RCC 7860 (cell line): Measurements from ENCODE around the gene SMIM36.
"Not testable (repeated sequence)": the region's sequence is repeated elsewhere in the genome, so short reads cannot be mapped to it uniquely, and the experiment has no call there.

Experiments used
- DNase-seq: peaks from one replicate; pipeline ENCODE4 v3.0.0-alpha.2; 2015; ENCODE audit warnings: low spot score
- FAIRE-seq: peaks from 2 replicates; lab custom pipeline; 2012; peaks lifted over from hg19 to GRCh38; lab: Jason Lieb, UNC

The SMIM36 gene

DNA sequence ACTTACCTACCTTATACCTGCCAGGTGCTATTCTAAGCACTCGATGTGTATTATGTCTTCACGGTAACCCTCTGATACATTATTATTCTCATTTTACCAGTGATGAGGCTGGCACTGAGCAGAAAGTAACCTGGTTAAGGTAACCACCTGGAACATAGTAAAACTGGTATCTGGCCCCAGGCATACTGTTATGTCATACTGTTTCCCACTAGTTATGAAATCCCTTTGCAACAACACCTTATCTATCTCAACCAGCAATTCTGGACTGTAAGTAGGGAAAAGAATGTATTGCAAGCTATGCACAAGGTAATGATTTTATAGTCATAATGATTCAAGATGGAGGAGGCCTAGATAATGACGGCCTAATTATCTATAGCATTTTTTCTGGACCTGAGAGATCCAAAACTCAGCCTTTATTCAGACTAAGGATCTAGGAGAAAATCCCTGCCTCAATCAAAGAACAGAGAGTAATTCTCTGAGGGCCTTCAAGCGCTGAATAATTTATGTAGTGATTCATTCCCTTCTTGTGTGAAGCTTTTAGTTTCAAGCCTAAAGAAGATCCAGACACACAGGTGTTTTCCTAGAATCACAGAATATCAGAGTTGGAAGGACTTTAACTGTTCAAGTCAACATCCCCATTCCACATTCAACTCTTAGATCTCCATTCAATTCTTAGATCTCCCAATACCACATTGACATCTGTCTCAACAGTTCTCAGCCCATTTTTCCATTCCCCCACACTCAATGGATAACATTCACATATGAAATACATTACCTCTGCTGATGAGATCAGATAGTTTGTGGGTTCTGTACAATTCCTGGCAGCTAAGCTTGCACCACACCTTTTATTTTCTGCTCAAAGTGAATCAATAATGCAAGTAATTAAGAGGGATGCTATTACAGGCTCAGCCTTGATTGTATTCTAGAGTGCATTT, 74.8 kb downstream of the SMIM36 start:
- FAIRE-seq (no peak), DNase-seq (no peak)

DNA sequence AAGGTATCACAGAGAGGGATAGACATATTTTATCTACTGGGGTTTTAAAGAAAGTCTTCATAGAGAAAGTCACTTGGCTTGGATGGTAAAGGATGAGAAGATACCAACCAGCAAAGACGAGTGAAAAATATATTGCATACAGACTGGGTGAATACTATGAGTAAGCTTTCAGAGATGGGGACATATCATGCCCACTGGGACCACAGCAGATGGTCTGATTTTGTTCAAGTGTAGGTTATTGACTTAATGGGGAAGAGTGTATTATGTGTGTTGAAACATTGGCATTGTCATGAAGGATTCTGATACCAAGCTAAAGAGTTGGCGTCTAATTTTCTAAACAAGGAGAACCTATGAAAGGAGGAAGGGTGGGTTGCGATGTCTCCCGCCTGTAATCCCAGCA, 75.8 kb downstream of the SMIM36 start:
- FAIRE-seq (no peak), DNase-seq (no peak)

DNA sequence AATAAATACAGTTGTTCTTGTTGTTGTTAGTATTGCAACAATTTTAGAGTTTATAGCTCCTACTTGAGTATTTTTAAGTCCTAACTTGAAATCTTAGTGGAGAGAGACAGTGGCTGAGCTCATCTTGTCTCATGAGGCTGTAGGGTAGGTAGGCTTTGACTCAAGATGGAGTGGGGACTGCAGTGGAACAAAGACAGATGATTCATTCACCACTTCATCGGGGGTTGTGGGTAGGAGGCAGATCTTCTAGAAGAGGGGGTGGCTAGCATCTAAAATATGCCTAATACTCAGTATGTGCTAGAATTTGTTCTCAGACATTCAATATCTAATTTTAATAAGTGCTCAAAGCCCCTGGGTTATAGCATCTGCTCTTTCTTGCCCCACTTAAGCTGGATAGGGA, 76.5 kb downstream of the SMIM36 start:
- FAIRE-seq (no peak), DNase-seq (peak; percentile 36)

DNA sequence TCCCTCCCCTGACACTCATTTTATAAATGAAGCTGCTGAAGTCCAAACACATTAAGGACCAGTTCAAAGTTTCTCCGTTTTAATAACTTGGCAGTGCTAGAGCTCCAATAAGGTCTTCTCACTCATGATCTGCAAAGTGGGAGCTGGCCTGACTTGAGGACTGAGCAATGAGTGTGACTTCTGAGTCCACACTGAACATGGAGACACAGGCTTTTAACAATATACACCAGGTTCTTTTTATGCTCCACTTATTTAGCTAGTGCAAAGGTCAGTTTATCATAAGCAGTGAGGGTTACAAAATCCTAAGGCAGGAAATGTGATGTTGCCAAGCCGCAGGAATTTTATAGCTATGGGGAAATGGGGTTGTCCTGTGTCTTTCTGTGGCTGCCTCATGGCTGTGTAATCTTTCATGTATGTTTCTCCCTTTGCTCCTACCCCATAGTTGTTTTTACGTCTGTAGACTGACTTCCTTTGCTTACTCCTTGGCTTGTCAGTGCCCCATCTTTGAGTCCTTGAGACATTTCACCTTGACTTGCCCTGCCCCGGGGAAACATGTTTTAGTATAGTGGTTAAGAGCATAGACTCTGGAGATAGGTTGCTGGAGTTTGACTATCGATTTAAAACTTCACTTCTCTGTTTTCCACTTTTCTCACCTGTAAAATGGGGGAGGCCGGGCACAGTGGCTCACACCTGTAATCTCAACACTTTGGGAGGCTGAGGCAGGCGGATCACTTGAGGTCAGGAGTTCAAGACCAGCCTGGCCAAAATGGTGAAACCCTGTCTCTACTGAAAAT, 77.4 kb downstream of the SMIM36 start:
- FAIRE-seq: peak; percentile 94
- peak; percentile 93 for DNase-seq

DNA sequence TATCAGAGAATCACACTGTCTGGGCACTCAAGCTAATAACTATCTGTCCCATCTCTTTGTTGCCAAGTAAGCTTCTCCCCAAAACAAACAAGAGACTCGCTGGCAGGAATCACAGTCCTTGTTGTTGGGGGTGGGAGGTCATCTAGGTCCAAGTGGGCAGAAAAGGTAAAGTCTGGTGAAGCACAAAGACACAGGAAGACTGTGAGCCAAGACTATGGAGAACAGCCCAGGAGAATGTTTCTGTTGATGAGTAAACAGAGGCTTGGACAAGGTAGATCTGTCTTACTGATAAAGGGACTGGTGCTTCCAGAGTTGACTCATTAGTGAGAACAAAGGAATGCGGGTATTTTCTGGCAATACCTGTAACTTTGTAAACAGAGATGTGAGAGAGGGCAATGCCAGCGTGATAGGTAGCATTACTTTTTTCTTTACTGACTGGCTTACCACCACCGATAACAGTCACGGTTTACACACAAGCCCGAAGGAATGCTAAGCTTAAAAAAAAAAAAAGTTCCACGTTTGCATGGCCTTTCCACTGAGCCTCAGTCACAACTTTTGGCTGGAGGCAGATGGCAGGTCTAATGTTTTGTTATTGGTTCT, 78.1 kb downstream of the SMIM36 start:
- FAIRE-seq (peak; percentile 61), DNase-seq (peak; percentile 78)

DNA sequence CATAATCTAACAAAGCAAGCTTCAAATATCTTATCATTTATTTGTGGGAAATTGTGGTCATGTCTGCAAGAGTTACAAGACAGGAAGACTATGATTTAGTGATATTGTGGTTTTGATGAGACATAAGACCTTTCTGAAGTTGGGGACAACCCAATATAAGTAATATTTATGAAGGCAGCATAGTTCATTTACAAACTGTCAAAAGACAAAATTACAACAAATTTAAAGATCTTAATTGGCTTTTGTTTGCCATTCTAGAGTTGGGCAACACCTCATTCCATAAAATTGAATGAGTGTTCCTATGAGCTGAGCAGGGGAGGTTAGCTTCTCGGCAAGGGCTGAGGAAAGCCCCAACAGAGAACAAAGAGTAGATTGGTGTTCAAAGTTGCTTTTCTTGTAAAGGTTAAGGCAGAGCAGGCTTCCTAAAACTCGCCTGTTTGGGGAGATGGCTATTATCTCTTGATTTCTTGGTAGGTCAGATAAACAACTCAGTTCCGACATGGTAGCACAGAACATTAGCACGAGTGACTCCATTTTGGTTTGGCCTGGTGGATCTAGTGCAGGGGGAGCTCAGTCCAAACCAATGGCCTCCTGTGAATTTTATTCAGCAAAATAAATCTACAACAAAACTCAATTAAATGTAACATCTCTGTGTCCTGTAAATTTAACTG, 78.8 kb downstream of the SMIM36 start:
- peak; percentile 49 for DNase-seq
- FAIRE-seq: peak; percentile 77

DNA sequence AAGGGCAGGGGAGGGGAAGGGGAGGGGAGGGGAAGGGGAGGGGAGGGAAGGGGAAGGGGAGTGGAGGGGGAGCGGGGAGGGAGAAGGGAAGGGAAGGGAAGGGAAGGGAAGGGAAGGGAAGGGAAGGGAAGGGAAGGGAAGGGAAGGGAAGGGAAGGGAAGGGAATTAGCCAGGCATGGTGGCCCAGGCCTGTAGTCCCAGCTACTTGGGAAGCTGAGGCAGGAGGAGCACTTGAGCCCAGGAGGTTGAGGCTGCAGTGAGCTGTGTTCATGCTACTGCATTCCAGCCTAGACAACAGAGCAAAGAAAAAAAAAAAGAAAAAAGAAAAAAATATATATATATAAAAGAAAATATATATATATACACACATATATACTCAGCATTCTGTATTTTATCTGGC, 79.3 kb downstream of the SMIM36 start:
- not testable (repeated sequence) for DNase-seq, FAIRE-seq

DNA sequence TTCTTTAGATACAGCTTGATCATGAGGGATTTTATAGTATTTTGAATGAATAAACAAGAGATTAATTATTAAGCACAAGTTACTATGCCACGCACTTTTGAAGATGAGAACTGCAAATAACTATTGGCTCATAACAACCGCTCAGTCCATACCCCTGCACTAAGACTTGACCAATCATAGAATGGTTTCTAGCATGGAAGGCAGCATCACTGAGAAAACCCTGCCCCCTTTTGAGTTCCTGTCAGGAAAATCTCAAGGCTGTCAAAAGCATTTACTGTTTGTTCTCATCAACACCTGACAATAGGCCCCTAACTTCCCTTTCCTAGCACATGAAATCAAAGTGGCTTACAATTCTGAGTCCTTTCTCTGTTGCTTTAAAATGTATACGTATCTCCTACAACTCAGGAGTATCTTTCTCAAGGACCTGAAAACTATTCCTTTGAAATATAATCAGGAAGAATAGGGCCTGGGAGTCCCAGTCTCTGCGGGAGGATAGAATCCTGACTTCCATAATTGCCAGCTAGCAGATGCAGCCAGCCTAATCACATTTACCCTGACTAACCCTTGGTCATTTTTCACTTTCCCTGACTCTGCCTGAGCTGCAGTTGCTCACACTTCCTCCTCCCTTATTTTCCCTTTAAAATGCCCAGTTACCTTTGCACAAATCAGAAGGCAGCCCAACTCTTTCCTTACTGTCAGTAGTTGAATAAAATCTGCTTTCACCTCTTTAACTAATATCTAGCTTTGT, 80.5 kb downstream of the SMIM36 start:
- DNase-seq (peak; percentile 43), FAIRE-seq (peak; percentile 46)

DNA sequence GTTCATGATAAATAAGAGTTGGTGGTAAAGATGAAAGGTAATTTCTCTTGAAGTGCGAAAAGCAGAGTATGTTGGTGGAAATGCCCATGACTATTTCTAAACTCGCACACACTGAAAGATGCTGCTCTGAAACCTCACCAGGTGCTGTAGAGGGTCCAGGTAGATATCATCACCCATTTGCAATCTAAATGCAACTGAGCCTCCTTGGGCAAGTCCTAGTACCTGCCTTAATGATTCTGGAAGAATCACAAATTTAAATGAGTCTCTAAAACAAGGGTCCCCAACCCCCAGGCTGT, 83.7 kb downstream of the SMIM36 start:
- FAIRE-seq (no peak), DNase-seq (no peak)

DNA sequence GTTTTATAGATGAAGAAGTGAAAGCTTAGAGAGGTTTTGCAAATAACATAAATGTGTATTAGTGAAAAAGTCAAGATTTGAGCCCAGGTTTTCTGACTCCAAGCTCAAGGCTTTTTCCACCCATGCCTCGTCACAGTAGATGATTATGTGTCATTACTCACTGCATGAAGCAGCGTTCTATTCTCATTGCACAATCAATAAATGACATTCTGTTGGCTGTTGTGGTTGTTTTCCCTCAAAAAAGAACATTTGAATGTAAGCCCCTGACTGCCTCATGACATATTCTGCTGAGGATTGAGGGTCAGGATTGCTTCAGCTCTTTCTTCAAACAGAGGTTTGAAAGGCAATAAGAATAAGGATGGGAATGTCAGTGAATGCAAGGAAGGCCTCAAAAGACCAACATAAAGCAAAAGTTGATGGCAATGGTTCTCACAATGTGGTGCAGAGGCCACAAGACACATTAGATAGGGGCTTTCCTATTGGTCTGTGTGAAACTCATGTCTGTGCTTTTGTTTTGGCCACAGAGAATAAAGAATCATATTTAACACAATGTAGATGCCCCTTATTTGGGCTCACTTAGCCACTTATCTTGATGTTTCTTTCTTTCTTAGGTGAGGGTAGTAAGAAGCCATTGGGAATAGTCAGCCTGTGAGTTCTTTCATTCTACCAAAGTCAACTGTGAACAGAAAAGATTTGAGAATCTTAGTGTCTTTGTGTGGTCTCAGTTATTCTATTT, 84.2 kb downstream of the SMIM36 start:
- FAIRE-seq (peak; percentile 42), DNase-seq (peak; percentile 27)

DNA sequence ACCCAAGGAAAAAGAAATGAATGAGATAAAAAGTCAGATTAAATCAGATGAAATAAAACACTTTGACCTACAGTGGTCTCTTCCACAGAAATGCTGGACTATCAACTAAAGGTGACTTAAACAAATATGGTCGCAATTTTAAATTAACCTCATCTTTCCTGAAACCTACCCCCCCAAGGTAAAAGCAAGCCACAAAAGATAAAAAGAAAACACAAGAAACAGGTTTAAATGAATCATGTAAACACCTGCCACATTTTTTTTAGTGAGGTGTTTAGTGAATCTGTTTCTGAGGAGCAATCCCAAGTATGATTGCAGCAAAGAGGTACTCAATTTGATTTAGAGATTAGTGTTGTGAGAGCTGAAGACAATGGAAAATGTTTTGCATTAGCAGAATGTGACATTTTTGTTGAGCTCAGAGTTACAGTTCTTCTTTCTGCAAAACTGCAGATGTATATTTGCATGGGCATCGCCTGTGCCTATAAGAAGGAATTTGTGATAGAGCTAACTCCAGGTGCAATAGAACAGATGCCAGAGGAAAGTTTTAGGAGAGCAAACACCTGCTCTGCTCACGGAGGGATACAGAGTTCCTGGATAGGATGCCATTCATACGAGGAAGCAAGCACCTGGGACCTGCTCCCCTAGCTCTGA, 86.2 kb downstream of the SMIM36 start:
- no peak for DNase-seq
- FAIRE-seq: no peak

DNA sequence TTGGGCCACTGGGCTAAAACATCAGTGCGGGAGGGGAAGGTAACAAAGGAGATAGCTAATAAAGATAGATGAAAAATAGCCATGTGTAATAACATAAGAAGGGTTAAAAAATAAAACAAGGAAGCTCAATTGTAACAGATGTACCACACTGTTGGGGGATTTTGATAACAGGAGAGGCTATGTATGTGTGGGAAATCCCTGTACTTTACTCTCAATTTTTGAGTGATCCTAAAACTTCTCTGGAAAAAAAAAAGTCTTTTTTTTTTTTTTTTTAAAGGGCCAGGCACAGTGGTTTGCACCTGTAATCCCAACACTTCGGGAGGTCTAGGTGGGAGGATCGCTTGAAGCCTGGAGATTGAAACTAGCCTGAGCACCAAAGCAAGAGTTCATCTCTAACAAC, 87.7 kb downstream of the SMIM36 start:
- FAIRE-seq: no peak

DNA sequence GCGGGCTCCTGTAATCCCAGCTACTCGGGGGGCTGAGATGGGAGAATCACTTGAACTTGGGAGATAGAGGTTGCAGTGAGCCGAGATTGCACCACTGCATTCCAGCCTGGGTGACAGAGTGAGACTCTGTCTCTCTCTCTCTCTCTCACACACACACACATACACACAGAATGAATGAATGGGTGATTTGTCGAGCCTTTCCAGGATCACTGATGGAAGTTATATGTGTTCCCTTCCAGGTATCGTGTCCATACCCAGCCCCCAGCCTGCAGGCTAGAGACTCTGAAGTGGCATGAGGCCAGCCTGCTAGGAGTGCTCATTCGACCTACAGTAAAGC, 88.5 kb downstream of the SMIM36 start:
- not testable (repeated sequence) for DNase-seq, FAIRE-seq

More for the DNA sequence above, 87.7 kb downstream of the SMIM36 start:
- no peak for DNase-seq

DNA sequence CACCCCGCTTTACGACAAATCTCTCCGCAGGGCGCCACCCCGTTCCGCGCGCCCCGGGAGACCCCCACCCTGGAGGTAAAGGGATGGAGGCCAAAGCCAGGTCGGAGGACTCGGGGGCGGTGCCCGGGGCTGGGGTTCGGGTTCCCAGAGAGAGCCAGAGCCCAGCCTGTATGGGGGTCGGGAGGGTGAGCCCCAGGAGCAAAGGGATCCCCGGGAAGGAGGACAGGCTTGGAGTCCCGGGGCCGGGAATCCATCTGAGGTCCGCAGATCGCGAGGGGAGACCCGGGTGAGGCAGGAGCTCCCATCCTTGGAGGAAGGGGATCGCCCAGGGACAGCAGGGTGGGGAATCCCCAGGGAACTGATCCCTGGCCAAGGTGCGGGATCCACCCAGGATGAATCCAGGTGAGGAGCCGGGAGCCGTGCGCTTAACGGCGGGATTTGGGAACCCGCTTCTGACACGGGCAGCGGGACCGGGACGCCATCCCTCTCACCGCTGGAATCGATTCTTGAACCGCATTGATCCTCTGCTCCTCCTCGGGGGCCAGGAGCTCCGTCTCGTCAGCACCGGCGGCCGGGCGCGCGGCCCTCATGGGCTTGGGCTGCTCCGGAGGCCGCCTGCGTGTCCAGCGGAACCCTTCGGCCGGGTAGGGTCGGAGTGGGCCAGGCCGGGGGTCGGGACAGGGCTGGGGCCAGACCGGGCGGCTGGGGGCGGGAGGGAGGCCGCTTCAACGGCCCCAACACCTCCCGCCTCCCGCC, 89.9 kb downstream of the SMIM36 start, which contains the start of gene MMD:
MMD (minus strand) TSS at position 657 of the 756 bp plus-strand sequence; CDS start at position 517, 140 bp downstream.
- no peak for DNase-seq
- FAIRE-seq: no peak

DNA sequence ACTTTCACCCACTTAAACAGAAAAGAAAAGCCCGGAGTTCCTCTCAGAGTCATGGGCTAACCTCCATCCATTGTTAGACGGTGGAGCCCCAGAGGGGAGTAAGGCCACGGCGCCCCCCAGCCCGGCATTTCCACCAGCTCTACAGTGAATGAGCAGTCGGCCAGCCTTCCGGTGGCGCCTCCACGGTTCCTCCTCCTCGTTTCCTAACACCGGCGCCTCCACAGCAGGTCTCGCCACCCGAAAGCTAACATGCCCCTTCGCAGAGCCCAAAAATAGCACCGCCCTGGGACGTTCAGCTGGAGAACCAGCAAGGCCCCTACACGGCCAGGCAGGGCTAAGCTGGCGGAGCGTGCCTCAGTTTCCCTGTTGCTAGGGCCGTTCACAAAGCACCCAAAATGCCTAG, 90.5 kb downstream of the SMIM36 start:
- DNase-seq (no peak), FAIRE-seq (no peak)

DNA sequence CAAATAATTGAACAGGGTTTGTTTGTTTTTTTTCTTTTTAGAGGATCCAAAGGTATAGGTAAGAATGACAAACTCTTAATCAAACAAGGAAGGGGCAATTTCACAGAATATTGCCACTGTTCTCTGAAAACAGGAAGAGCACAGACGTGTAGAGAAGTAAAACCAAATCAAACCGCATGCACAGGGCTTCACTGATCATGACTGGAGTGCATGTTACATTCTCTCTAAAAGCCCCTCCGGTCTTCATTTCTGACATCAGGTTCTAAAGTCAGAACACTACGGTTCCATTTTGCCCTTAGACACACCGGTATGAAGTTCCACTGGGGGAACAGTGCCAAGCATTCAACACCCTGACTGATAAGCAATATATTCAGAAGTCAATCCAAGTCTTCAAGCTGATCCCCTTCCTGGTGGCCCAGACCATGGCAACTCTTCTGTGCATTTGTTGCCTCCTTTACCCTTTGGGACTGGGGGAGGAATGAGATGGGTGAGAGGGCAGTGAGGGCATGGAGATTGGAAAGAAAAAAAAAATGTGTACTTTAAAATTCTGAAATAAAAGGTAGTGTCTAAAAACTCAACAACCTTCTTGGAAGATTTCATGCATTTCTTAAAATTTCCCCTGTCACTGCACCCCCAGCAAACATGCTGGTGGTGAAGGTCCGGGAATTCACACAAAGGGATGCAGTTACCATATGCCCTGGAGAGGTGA, 91.0 kb downstream of the SMIM36 start:
- FAIRE-seq: no peak

DNA sequence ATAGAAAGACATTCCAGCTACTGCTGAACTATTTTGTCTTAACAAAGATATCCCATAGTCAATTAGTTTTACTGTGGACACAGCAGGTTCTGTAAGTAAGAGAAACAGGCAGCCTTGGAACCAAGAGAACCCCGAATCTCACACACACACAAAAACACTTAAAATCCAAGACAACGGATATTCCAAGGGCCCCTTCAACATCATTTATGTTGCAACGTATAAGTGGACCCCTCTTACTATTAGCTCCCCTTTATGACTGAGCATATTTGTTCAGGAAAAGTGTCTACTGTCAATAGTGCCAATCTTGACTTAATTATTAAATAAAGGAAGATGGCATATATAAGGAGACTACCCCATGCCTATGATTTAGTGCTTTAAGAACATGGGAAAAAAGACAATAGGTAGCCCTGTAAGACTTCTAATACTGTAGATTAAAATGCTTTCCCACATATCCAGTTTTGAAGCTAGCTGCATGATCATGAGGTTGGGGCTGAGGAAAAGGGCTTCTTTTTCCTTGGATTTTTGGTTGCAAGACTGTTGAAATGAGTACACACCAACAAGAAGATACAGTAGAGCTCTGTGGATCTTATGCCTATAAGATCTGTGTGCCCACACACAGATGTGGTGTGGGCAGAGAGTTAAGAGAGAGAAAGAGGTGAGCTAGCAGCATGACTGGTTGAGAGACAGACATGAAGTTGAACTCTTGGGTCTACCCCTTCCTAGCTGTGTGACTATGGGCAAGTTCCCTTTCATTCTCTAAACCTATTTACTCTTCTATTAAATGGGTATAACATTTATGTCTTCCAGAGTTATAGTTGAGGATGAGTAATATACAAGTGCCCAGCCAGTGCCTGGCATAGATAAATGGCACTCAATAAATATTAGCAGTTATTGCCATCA, 92.6 kb downstream of the SMIM36 start:
- FAIRE-seq: no peak
- DNase-seq: no peak

More for the DNA sequence above, 91.0 kb downstream of the SMIM36 start:
- no peak for DNase-seq
